A673 (cell line): ENCODE measurements around the gene ATXN7L3B. TPM values are rescaled to one million over a fixed set of nuclear protein-coding genes. Genes with fewer than 3 reads are reported as not detected.

ENCODE experiments used
- BruUV-seq: library from RNA; stranded (reverse); fragments of 400-500 nt; replicated peaks from 2 replicates; lab custom pipeline; 2021; lab: Mats Ljungman, UMichigan
- CTCF ChIA-PET: fragments of 300-600 bp; sonication (Branson Sonifier 250); formaldehyde crosslinking; loops from one replicate; lab custom pipeline; 2022; ENCODE audit warnings: antibody characterized with exemption; lab: Charles Lee
- POLR2A ChIA-PET: fragments of 300-600 bp; sonication (Branson Sonifier 250); formaldehyde crosslinking; loops from one replicate; lab custom pipeline; 2022; ENCODE audit warnings: antibody characterized with exemption; ENCODE audit not compliant: low non-redundant PET; lab: Charles Lee
- DNase-seq: peaks from one replicate; pipeline ENCODE4 v3.0.0-alpha.2; 2015; ENCODE audit warnings: low spot score
- H3K27ac ChIP-seq: fragments of 200-600 bp; sonication (generic); 2 replicates; pipeline ENCODE4 v1.5.1; 2016; ENCODE audit warnings: mixed run types, low read depth, mild to moderate bottlenecking, mixed read lengths, antibody characterized with exemption, low read length; ENCODE audit not compliant: poor library complexity, severe bottlenecking
- H3K27me3 ChIP-seq: fragments of 200-600 bp; sonication (generic); replicated peaks from 2 replicates; pipeline ENCODE4 v1.6.1; 2017; ENCODE audit warnings: mixed run types, low read depth, mild to moderate bottlenecking, mixed read lengths, antibody characterized with exemption, low read length; ENCODE audit not compliant: insufficient read depth, poor library complexity
- H3K36me3 ChIP-seq: fragments of 200-600 bp; sonication (generic); 2 replicates; pipeline ENCODE4 v1.6.1; 2016; ENCODE audit warnings: mixed run types, mild to moderate bottlenecking, mixed read lengths, antibody characterized with exemption, low read length; ENCODE audit not compliant: insufficient read depth, poor library complexity, severe bottlenecking
- H3K4me1 ChIP-seq: fragments of 200-600 bp; sonication (generic); 2 replicates; pipeline ENCODE4 v1.6.1; 2017; ENCODE audit warnings: mixed run types, mild to moderate bottlenecking, mixed read lengths, antibody characterized with exemption, low read length; ENCODE audit not compliant: insufficient read depth, poor library complexity, severe bottlenecking
- H3K4me3 ChIP-seq: fragments of 200-600 bp; sonication (generic); 2 replicates; pipeline ENCODE4 v1.5.1; 2016; ENCODE audit warnings: low read depth, mixed run types, mild to moderate bottlenecking, mixed read lengths, low read length; ENCODE audit not compliant: poor library complexity, severe bottlenecking
- H3K9me3 ChIP-seq: fragments of 200-600 bp; sonication (generic); 2 replicates; pipeline ENCODE4 v1.6.1; 2016; ENCODE audit warnings: mixed run types, low read depth, mild to moderate bottlenecking, mixed read lengths, antibody characterized with exemption, low read length; ENCODE audit not compliant: poor library complexity, severe bottlenecking
- CTCF ChIP-seq: fragments of 300-800, 200-600 bp; sonication (generic); conservative IDR thresholded peaks from 2 replicates; pipeline ENCODE4 v1.5.1; 2017; ENCODE audit warnings: low read depth, mild to moderate bottlenecking, antibody characterized with exemption, low read length, moderate library complexity, mixed read lengths
- EZH2 ChIP-seq: fragments of 200-600 bp; sonication (generic); IDR thresholded peaks from 2 replicates; pipeline ENCODE4 v1.6.1; 2017; ENCODE audit warnings: borderline replicate concordance, low read depth, mild to moderate bottlenecking, mixed read lengths, antibody characterized with exemption, low read length; ENCODE audit not compliant: poor library complexity, severe bottlenecking
- intact Hi-C: fragments of 100-400 bp; cut with micrococcal nuclease; formaldehyde crosslinking; loops from one replicate; pipeline ENCODE4 v1.10.0; 2022; ENCODE audit not compliant: unreplicated experiment
- total RNA-seq: library from RNA; stranded (reverse); gene quantifications from 2 replicates; pipeline ENCODE4 v1.2.3, GENCODE V29; 2021

Gene ATXN7L3B
- total RNA-seq, 1 experiment from 2014 or later, result 42.2 TPM

GRCh38 chr12:74579446-74579845, 41.8 kb downstream of the ATXN7L3B start:
- TF ChIP-seq EZH2 (no peak), CTCF (no peak)
- Histone ChIP-seq H3K4me1 (no peaks in the 10 kb centered on the region), H3K27ac (no peak overlapping the region), H3K36me3 (no peaks in the 10 kb centered on the region), H3K4me3 (no peak overlapping the region), H3K27me3 (no peaks in the 10 kb centered on the region), H3K9me3 (no peaks in the 10 kb centered on the region)
- CTCF ChIA-PET, result no interaction called here
- POLR2A ChIA-PET, result no interaction called here
- intact Hi-C loops, result no loop called here
- no peak for DNase-seq
- no TSS peak for BruUV-seq

- H3K27ac ChIP-seq, result no peak overlapping the region
- no peak for TF ChIP-seq CTCF
- no peak for TF ChIP-seq EZH2
- CTCF ChIA-PET, result no interaction called here
- no TSS peak for BruUV-seq
- H3K27me3 ChIP-seq, result no peaks in the 10 kb centered on the region
- H3K4me1 ChIP-seq, result no peaks in the 10 kb centered on the region
- H3K36me3 ChIP-seq, result no peaks in the 10 kb centered on the region
- POLR2A ChIA-PET, result no interaction called here
- H3K9me3 ChIP-seq, result no peaks in the 10 kb centered on the region
- H3K4me3 ChIP-seq, result no peak overlapping the region
- intact Hi-C loops, result no loop called here
- DNase-seq, result no peak
These were observed 42.3 kb downstream of the ATXN7L3B start for GRCh38 chr12:74579981-74580380.

- intact Hi-C loops, result no loop called here
- ChIA-PET CTCF (no interaction called here), POLR2A (no interaction called here)
- H3K4me3 ChIP-seq, result no peak overlapping the region
- no peak for DNase-seq
- no peaks in the 10 kb centered on the region for H3K4me1 ChIP-seq
- no peak for TF ChIP-seq EZH2
- no TSS peak for BruUV-seq
- no peak overlapping the region for H3K27ac ChIP-seq
- H3K9me3 ChIP-seq, result no peaks in the 10 kb centered on the region
- H3K36me3 ChIP-seq, result no peaks in the 10 kb centered on the region
- H3K27me3 ChIP-seq, result no peaks in the 10 kb centered on the region
These were observed 43.8 kb downstream of the ATXN7L3B start for GRCh38 chr12:74581439-74581838.

GRCh38 chr12:74584483-74585062, 46.9 kb downstream of the ATXN7L3B start:
- POLR2A ChIA-PET, result no interaction called here
- Histone ChIP-seq H3K27ac (no peak overlapping the region), H3K4me3 (no peak overlapping the region), H3K9me3 (no peaks in the 10 kb centered on the region), H3K36me3 (no peaks in the 10 kb centered on the region), H3K4me1 (no peaks in the 10 kb centered on the region), H3K27me3 (no peaks in the 10 kb centered on the region)
- no peak for TF ChIP-seq EZH2
- no peak for TF ChIP-seq CTCF
- intact Hi-C loops, result no loop called here
- DNase-seq, result no peak
- no TSS peak for BruUV-seq
- CTCF ChIA-PET, result no interaction called here
